ENCODE data around the gene CRISPLD2. TPM values are rescaled to one million over a fixed set of nuclear protein-coding genes. Genes with fewer than 3 reads are reported as not detected.
"Not testable (repeated sequence)": the region's sequence is repeated elsewhere in the genome, so short reads cannot be mapped to it uniquely, and the experiment has no call there.

The CRISPLD2 gene
- total RNA-seq, 2 experiments from 2014 or later, result 2.0 to 2.6 TPM

GRCh38 chr16:84869473-84869845, 49.7 kb downstream of the CRISPLD2 start:
- CTCF ChIA-PET, result no interaction called here

GRCh38 chr16:84872971-84873370, 53.2 kb downstream of the CRISPLD2 start:
- H3K27me3 Mint-ChIP-seq; POLR2A ChIA-PET; H3K4me3 Mint-ChIP-seq; H3K36me3 ChIP-seq (ENCODE audit: insufficient read depth, low read length); ATAC-seq (ENCODE audit: poor library complexity); H3K4me1 ChIP-seq (ENCODE audit: insufficient read depth, low read length); H3K9me3 Mint-ChIP-seq; H3K36me3 Mint-ChIP-seq (ENCODE audit: low read depth); DNase-seq; H3K4me3 ChIP-seq (ENCODE audit: low read length); H3K27ac ChIP-seq (ENCODE audit: low read depth in 1 of 2, low read length in 2 of 2); H3K27ac Mint-ChIP-seq; H3K4me1 Mint-ChIP-seq (ENCODE audit: low read depth); intact Hi-C loops (cut with DNase I, micrococcal nuclease); CTCF ChIA-PET; H3K9me3 ChIP-seq (ENCODE audit: control insufficient read depth in 1 of 2, insufficient read depth in 1 of 2, low read length in 2 of 2); H3K27me3 ChIP-seq (ENCODE audit: control insufficient read depth in 1 of 2, insufficient read depth in 2 of 2, low read length in 2 of 2): not testable (repeated sequence)

More at GRCh38 chr16:84869473-84869845, 49.7 kb downstream of the CRISPLD2 start:
- Mint-ChIP-seq H3K4me1 (ENCODE audit: low read depth) (no peaks in the 10 kb centered on the region), H3K36me3 (ENCODE audit: low read depth) (no peaks in the 10 kb centered on the region), H3K4me3 (no peak overlapping the region), H3K27me3 (peaks cover 3% of the 10 kb centered on the region), H3K27ac (no peak overlapping the region), H3K9me3 (no peaks in the 10 kb centered on the region)
- Histone ChIP-seq H3K36me3 (ENCODE audit: insufficient read depth, low read length) (no peaks in the 10 kb centered on the region), H3K27ac (ENCODE audit: low read depth in 1 of 2, low read length in 2 of 2) (no peak overlapping the region), H3K4me1 (ENCODE audit: insufficient read depth, low read length) (no peaks in the 10 kb centered on the region), H3K4me3 (ENCODE audit: low read length) (no peak overlapping the region), H3K9me3 (ENCODE audit: control insufficient read depth in 1 of 2, insufficient read depth in 1 of 2, low read length in 2 of 2) (no peaks in the 10 kb centered on the region), H3K27me3 (ENCODE audit: control insufficient read depth in 1 of 2, insufficient read depth in 2 of 2, low read length in 2 of 2) (no peaks in the 10 kb centered on the region)
- no peak for TF ChIP-seq CTCF (IDR thresholded peaks at IDR 0.05)
- no peak for ATAC-seq (ENCODE audit: poor library complexity)
- POLR2A ChIA-PET, result no interaction called here
- no peak for DNase-seq
- intact Hi-C loops (cut with DNase I, micrococcal nuclease), result no loop called here

- POLR2A ChIA-PET, result no interaction called here
- H3K9me3 ChIP-seq (ENCODE audit: control insufficient read depth in 1 of 2, insufficient read depth in 1 of 2, low read length in 2 of 2), result no peaks in the 10 kb centered on the region
- H3K36me3 Mint-ChIP-seq (ENCODE audit: low read depth), result no peaks in the 10 kb centered on the region
- CTCF ChIA-PET, result interaction anchor here (0.6 kb wide), 3 partner anchors 27 to 399 kb away, joined by 3 to 4 read pairs (median 3); no protein-coding TSS in a partner anchor
- H3K4me3 Mint-ChIP-seq, result no peak overlapping the region
- no peak overlapping the region for H3K4me3 ChIP-seq (ENCODE audit: low read length)
- no peak for ATAC-seq (ENCODE audit: poor library complexity)
- H3K4me1 Mint-ChIP-seq (ENCODE audit: low read depth), result no peaks in the 10 kb centered on the region
- no peak overlapping the region for H3K27ac ChIP-seq (ENCODE audit: low read depth in 1 of 2, low read length in 2 of 2)
- DNase-seq, result no peak
- intact Hi-C loops (cut with DNase I, micrococcal nuclease), result no loop called here
- H3K27ac Mint-ChIP-seq, result no peak overlapping the region
- no peaks in the 10 kb centered on the region for H3K27me3 Mint-ChIP-seq
- H3K27me3 ChIP-seq (ENCODE audit: control insufficient read depth in 1 of 2, insufficient read depth in 2 of 2, low read length in 2 of 2), result no peaks in the 10 kb centered on the region
- no peaks in the 10 kb centered on the region for H3K36me3 ChIP-seq (ENCODE audit: insufficient read depth, low read length)
- TF ChIP-seq CTCF (IDR thresholded peaks at IDR 0.05), result no peak
- H3K4me1 ChIP-seq (ENCODE audit: insufficient read depth, low read length), result no peaks in the 10 kb centered on the region
- no peaks in the 10 kb centered on the region for H3K9me3 Mint-ChIP-seq
Measured at GRCh38 chr16:84874004-84874435, 54.2 kb downstream of the CRISPLD2 start.

GRCh38 chr16:84874553-84874952, 54.8 kb downstream of the CRISPLD2 start:
- Mint-ChIP-seq H3K4me3 (no peak overlapping the region), H3K36me3 (ENCODE audit: low read depth) (no peaks in the 10 kb centered on the region), H3K4me1 (ENCODE audit: low read depth) (no peaks in the 10 kb centered on the region), H3K27me3 (no peaks in the 10 kb centered on the region), H3K9me3 (no peaks in the 10 kb centered on the region), H3K27ac (no peak overlapping the region)
- intact Hi-C loops (cut with DNase I, micrococcal nuclease), result no loop called here
- ChIA-PET POLR2A (no interaction called here), CTCF (no interaction called here)
- Histone ChIP-seq H3K27me3 (ENCODE audit: control insufficient read depth in 1 of 2, insufficient read depth in 2 of 2, low read length in 2 of 2) (no peaks in the 10 kb centered on the region), H3K27ac (ENCODE audit: low read depth in 1 of 2, low read length in 2 of 2) (no peak overlapping the region), H3K4me1 (ENCODE audit: insufficient read depth, low read length) (no peaks in the 10 kb centered on the region), H3K36me3 (ENCODE audit: insufficient read depth, low read length) (no peaks in the 10 kb centered on the region), H3K4me3 (ENCODE audit: low read length) (no peak overlapping the region), H3K9me3 (ENCODE audit: control insufficient read depth in 1 of 2, insufficient read depth in 1 of 2, low read length in 2 of 2) (no peaks in the 10 kb centered on the region)
- DNase-seq (no peak), ATAC-seq (ENCODE audit: poor library complexity) (no peak)
- TF ChIP-seq CTCF (IDR thresholded peaks at IDR 0.05), result no peak
